HCT116 (cell line): Measurements from ENCODE around the gene HDAC7. TPM values are rescaled to one million over a fixed set of nuclear protein-coding genes. Genes with fewer than 3 reads are reported as not detected.

ENCODE experiments used
- ATAC-seq: fragments of 200-7000 bp; cut with Tn5 transposase; 2 replicates; pipeline ENCODE4 v1.9.1; 2020; ENCODE audit warnings: mild to moderate bottlenecking, moderate library complexity
- BruUV-seq: library from RNA; stranded (reverse); fragments of 400-500 nt; replicated peaks from 2 replicates; lab custom pipeline; 2021; lab: Mats Ljungman, UMichigan
- CTCF ChIA-PET: fragments of 300-600 bp; sonication (Branson Sonifier 250); formaldehyde crosslinking; loops from one replicate; lab custom pipeline; 2021; ENCODE audit warnings: antibody characterized with exemption; lab: Charles Lee
- POLR2A ChIA-PET: fragments of 300-600, 350-600 bp; sonication (Branson Sonifier 250); formaldehyde crosslinking; loops from one replicate; lab custom pipeline; 2021; ENCODE audit warnings: antibody characterized with exemption; lab: Charles Lee
- RAD21 ChIA-PET, 2 experiments: fragments of 300-600 bp; sonication (Branson Sonifier 250); formaldehyde crosslinking; loops; one replicate each; lab custom pipeline; 2023; ENCODE audit warnings: low total read pairs in 2 of 2; ENCODE audit not compliant: uncharacterized antibody in 2 of 2, unreplicated experiment in 2 of 2, low non-redundant PET in 1 of 2; lab: Charles Lee
- DNase-seq: peaks from one replicate; pipeline ENCODE4 v3.0.0-alpha.2; 2010; ENCODE audit warnings: low read depth, low spot score
- H2AFZ ChIP-seq: fragments of 200-600 bp; shearing (Covaris generic), sonication (generic); 2 replicates; pipeline ENCODE4 v1.6.1; 2017; ENCODE audit warnings: low read depth, mixed run types, mixed read lengths, antibody characterized with exemption, low read length; ENCODE audit not compliant: poor library complexity, severe bottlenecking
- H3K27ac ChIP-seq: 2 replicates; pipeline ENCODE4 v1.5.1; 2012; ENCODE audit warnings: low read depth, low read length
- H3K27me3 ChIP-seq: fragments of 200-600 bp; sonication (generic); 2 replicates; pipeline ENCODE4 v1.6.1; 2016; ENCODE audit warnings: mixed run types, low read length, mixed read lengths; ENCODE audit not compliant: insufficient read depth
- H3K36me3 ChIP-seq, 2 experiments: fragments of 200-500 bp in 1 of 2; fragments of 200-600 bp in 1 of 2; sonication (Bioruptor generic) in 1 of 2; sonication (generic) in 1 of 2; 2 replicates each; pipeline versions ENCODE4 v1.5.1 to v1.6.1; 2014 to 2016; ENCODE audit warnings: low read length in 2 of 2, inconsistent platforms in 1 of 2, mixed read lengths in 1 of 2, mixed run types in 1 of 2; ENCODE audit not compliant: insufficient read depth in 2 of 2, control insufficient read depth in 1 of 2
- H3K4me1 ChIP-seq, 2 experiments: fragments of 200-600 bp in 1 of 2; sonication (generic) in 1 of 2; 2 replicates each; pipeline versions ENCODE4 v1.5.1 to v1.6.1; 2012 to 2017; ENCODE audit warnings: low read length in 2 of 2, inconsistent platforms in 1 of 2, mild to moderate bottlenecking in 1 of 2, mixed read lengths in 1 of 2, mixed run types in 1 of 2, moderate library complexity in 1 of 2; ENCODE audit not compliant: insufficient read depth in 2 of 2, control insufficient read depth in 1 of 2
- H3K4me2 ChIP-seq: fragments of 200-600 bp; sonication (generic); 2 replicates; pipeline ENCODE4 v1.6.1; 2017; ENCODE audit warnings: mixed run types, low read length, mixed read lengths
- H3K4me3 ChIP-seq, 2 experiments: fragments of 200-600 bp in 1 of 2; sonication (generic) in 1 of 2; replicated peaks in 1 of 2; 2 replicates each; pipeline ENCODE4 v1.5.1; 2011 to 2016; ENCODE audit warnings: low read length in 2 of 2, control low read depth in 1 of 2, low read depth in 1 of 2, mild to moderate bottlenecking in 1 of 2, mixed read lengths in 1 of 2, mixed run types in 1 of 2
- H3K79me2 ChIP-seq: fragments of 200-600 bp; sonication (generic); 2 replicates; pipeline ENCODE4 v1.6.1; 2017; ENCODE audit warnings: mild to moderate bottlenecking, mixed run types, low read length, moderate library complexity, mixed read lengths; ENCODE audit not compliant: insufficient read depth
- H3K9ac ChIP-seq: fragments of 200-600 bp; sonication (generic); 2 replicates; pipeline ENCODE4 v1.6.1; 2016; ENCODE audit warnings: low read length, mixed read lengths
- H3K9me2 ChIP-seq: fragments of 200-600 bp; sonication (generic), shearing (Covaris generic); 2 replicates; pipeline ENCODE4 v1.6.1; 2017; ENCODE audit warnings: mixed run types, mild to moderate bottlenecking, moderate library complexity; ENCODE audit not compliant: insufficient read depth
- H3K9me3 ChIP-seq, 2 experiments: fragments of 200-500 bp in 1 of 2; fragments of 200-600 bp in 1 of 2; sonication (Bioruptor generic) in 1 of 2; sonication (generic) in 1 of 2; 2 replicates each; pipeline ENCODE4 v1.6.1; 2014 to 2017; ENCODE audit warnings: low read length in 2 of 2, mixed read lengths in 2 of 2, inconsistent platforms in 1 of 2, low read depth in 1 of 2, mild to moderate bottlenecking in 1 of 2, mixed run types in 1 of 2, moderate library complexity in 1 of 2; ENCODE audit not compliant: control insufficient read depth in 1 of 2, insufficient read depth in 1 of 2
- H4K20me1 ChIP-seq: fragments of 200-600 bp; sonication (generic), shearing (Covaris generic); 2 replicates; pipeline ENCODE4 v1.6.1; 2017; ENCODE audit warnings: mixed run types, mild to moderate bottlenecking, moderate library complexity; ENCODE audit not compliant: insufficient read depth
- ELF1 ChIP-seq: IDR thresholded peaks from 2 replicates; pipeline ENCODE4 v1.6.1; 2012; ENCODE audit warnings: low read depth, borderline replicate concordance
- POLR2AphosphoS5 ChIP-seq: IDR thresholded peaks from 2 replicates; pipeline ENCODE4 v1.6.1; 2011; ENCODE audit warnings: mild to moderate bottlenecking, low read depth, low read length, moderate library complexity
- SP1 ChIP-seq: IDR thresholded peaks from 2 replicates; pipeline ENCODE4 v1.6.1; 2012; ENCODE audit warnings: low read depth
- SRF ChIP-seq: IDR thresholded peaks from 2 replicates; pipeline ENCODE4 v1.6.1; 2012; ENCODE audit warnings: low read depth
- TCF7L2 ChIP-seq: IDR thresholded peaks from 2 replicates; pipeline ENCODE4 v1.7.0; 2011; ENCODE audit warnings: borderline replicate concordance, inconsistent platforms; ENCODE audit not compliant: insufficient read depth, insufficient read length; ENCODE audit errors: extremely low read depth
- YY1 ChIP-seq: IDR thresholded peaks from 2 replicates; pipeline ENCODE4 v1.6.1; 2011; ENCODE audit warnings: low read length, low read depth, moderate library complexity, mild to moderate bottlenecking; ENCODE audit not compliant: insufficient replicate concordance; ENCODE audit errors: extremely low read depth
- intact Hi-C: fragments of 100-400 bp; cut with micrococcal nuclease; formaldehyde crosslinking; loops from 2 replicates; pipeline ENCODE4 v1.10.0; 2022
- total RNA-seq: library from RNA; stranded (reverse); gene quantifications from one replicate; pipeline ENCODE4 v1.2.1, GENCODE V29; 2021; ENCODE audit not compliant: unreplicated experiment
- TF ChIP-seq, protein P1 (sequence below), 3 experiments: fragments of 200-600 bp in 1 of 3; sonication (generic) in 1 of 3; IDR thresholded peaks in 2 of 3; conservative IDR thresholded peaks in 1 of 3; 2 replicates each; pipeline ENCODE4 v1.5.1; 2012 to 2017; ENCODE audit warnings: low read depth in 2 of 3, low read length in 2 of 3, antibody characterized with exemption in 1 of 3, borderline replicate concordance in 1 of 3, control low read depth in 1 of 3, mild to moderate bottlenecking in 1 of 3, mixed read lengths in 1 of 3, mixed run types in 1 of 3, moderate library complexity in 1 of 3; ENCODE audit not compliant: insufficient read depth in 1 of 3

The HDAC7 gene
- total RNA-seq, 1 experiment from 2014 or later = 38.1 TPM

DNA sequence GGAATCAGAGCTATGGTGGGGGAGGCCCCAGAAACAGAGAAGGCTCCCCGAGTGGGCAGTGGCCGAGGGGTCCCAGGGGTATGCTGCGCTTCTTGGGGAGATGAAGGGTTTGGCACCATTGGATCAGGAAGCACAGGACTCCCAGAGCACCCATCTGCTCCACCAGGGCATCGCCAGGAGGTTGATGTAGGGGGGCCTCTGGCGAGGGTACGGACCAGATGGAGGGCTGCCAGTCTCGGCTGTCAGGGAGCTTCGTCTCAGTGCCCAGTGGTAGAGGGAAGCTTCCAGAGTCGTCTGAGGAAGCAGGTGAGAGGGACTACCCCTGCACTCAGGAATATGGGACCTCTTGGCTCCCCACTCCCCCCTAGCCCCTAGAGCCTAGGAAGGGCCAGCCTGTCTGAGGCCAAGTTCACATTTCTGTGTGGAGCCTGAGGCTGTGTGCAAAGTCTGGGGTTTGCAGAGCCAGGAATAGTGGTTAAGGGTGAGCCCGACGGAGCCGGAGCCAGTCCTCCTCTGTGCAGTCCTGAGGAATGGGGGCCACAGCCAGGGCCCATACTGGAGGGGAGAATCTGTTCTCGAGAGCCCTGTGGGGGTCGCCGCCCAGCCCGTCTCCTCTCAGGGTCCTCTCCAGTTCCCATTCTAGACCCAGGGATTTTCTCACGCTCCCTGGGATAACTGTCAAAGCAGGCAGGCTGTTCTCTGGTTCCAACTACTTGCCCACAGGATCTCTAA lies 36.5 kb downstream of the HDAC7 start:
- TF ChIP-seq SP1 = no peak
- TF ChIP-seq, protein P1, sequence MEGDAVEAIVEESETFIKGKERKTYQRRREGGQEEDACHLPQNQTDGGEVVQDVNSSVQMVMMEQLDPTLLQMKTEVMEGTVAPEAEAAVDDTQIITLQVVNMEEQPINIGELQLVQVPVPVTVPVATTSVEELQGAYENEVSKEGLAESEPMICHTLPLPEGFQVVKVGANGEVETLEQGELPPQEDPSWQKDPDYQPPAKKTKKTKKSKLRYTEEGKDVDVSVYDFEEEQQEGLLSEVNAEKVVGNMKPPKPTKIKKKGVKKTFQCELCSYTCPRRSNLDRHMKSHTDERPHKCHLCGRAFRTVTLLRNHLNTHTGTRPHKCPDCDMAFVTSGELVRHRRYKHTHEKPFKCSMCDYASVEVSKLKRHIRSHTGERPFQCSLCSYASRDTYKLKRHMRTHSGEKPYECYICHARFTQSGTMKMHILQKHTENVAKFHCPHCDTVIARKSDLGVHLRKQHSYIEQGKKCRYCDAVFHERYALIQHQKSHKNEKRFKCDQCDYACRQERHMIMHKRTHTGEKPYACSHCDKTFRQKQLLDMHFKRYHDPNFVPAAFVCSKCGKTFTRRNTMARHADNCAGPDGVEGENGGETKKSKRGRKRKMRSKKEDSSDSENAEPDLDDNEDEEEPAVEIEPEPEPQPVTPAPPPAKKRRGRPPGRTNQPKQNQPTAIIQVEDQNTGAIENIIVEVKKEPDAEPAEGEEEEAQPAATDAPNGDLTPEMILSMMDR (IDR thresholded peaks at IDR 0.05 in 2 of 3, conservative IDR thresholded peaks at IDR 0.05 in 1 of 3; ENCODE audit: borderline replicate concordance in 1 of 3, insufficient read depth in 1 of 3, low read depth in 2 of 3, low read length in 2 of 3) = no peak
- no peak for TF ChIP-seq SRF
- no peak for TF ChIP-seq YY1
- ChIA-PET CTCF (interaction anchor here (1.2 kb wide), 1 partner anchor 56 kb away, joined by 4 read pairs; no protein-coding TSS in a partner anchor), POLR2A (no interaction called here), RAD21 (no interaction called here)
- BruUV-seq = no TSS peak
- Histone ChIP-seq H3K36me3 (peaks cover 17 to 24% of the 10 kb centered on the region in 2 experiments; a peak in 3 of 4 replicates), H3K9me2 (no peaks in the 10 kb centered on the region), H3K4me1 (peaks cover 0 to 3% of the 10 kb centered on the region in 2 experiments; a peak in 2 of 4 replicates), H4K20me1 (no peaks in the 10 kb centered on the region), H3K27ac (no peak overlapping the region), H3K9ac (no peak overlapping the region), H3K4me3 (no peak overlapping the region), H2AFZ (no peak overlapping the region), H3K27me3 (no peaks in the 10 kb centered on the region), H3K79me2 (no peaks in the 10 kb centered on the region), H3K4me2 (no peak overlapping the region), H3K9me3 (no peaks in the 10 kb centered on the region)
- DNase-seq (no peak), ATAC-seq (no peak)
- intact Hi-C loops = no loop called here

DNA sequence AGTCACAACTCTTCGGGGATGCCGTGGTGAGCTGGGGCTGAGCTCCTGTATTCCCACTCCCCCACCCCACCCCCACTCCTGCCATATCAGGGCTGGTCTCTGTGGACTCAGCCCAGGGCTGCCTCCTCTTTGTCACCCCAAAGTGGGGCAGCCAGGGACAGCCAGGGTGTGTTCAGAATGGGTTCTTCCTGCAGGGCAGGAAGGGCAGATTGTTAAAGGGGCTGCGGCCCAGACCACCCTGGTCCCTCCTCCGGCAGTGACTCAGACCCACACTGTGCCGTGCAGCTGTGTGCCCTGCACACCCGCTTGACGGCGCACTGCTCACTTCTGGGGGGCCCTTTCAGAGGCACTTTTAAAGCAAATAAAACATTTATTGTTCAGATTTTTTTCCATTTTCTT lies 37.3 kb downstream of the HDAC7 start:
- no TSS peak for BruUV-seq
- ChIA-PET RAD21 (interaction anchor here in 1 of 2 experiments (1.1 kb wide), 1 partner anchor 55 kb away, joined by 4 read pairs; no protein-coding TSS in a partner anchor), POLR2A (no interaction called here), CTCF (interaction anchor here (1.4 kb wide), 1 partner anchor 15 kb away, joined by 3 read pairs; no protein-coding TSS in a partner anchor)
- H2AFZ ChIP-seq = no peak overlapping the region
- H3K9me3 ChIP-seq = no peaks in the 10 kb centered on the region
- no peak overlapping the region for H3K4me2 ChIP-seq
- TF ChIP-seq ELF1 (no peak), POLR2AphosphoS5 (no peak), TCF7L2 (no peak)
- no peaks in the 10 kb centered on the region for H4K20me1 ChIP-seq
- H3K79me2 ChIP-seq = no peaks in the 10 kb centered on the region
- no peak overlapping the region for H3K9ac ChIP-seq
- intact Hi-C loops = no loop called here
- H3K27ac ChIP-seq = no peak overlapping the region
- ATAC-seq (no peak), DNase-seq (no peak)
- H3K36me3 ChIP-seq = peaks cover 13 to 18% of the 10 kb centered on the region in 2 experiments; a peak in 3 of 4 replicates
- H3K4me1 ChIP-seq = peaks cover 4 to 10% of the 10 kb centered on the region in 2 experiments; a peak in 2 of 4 replicates
- H3K27me3 ChIP-seq = no peaks in the 10 kb centered on the region
- H3K9me2 ChIP-seq = no peaks in the 10 kb centered on the region
- no peak overlapping the region for H3K4me3 ChIP-seq
